Neuronal stem cell (in vitro differentiated cells): ENCODE data around the gene SLC34A2.

Experiments used
- DNase-seq: peaks from one replicate; pipeline ENCODE4 v3.0.0-alpha.2; 2013; ENCODE audit warnings: low spot score
- H2AFZ ChIP-seq: one replicate; pipeline ENCODE4 v1.6.1; 2013; ENCODE audit warnings: mild to moderate bottlenecking, low read length, inconsistent platforms
- H2AK5ac ChIP-seq: 2 replicates; pipeline ENCODE4 v1.6.1; 2013; ENCODE audit warnings: low read depth, mild to moderate bottlenecking, inconsistent platforms, low read length, moderate library complexity, mixed read lengths
- H2BK120ac ChIP-seq: 2 replicates; pipeline ENCODE4 v1.6.1; 2013; ENCODE audit warnings: low read depth, mild to moderate bottlenecking, inconsistent platforms, low read length, moderate library complexity, mixed read lengths
- H2BK12ac ChIP-seq: one replicate; pipeline ENCODE4 v1.6.1; 2013; ENCODE audit warnings: low read length, inconsistent platforms
- H2BK15ac ChIP-seq: 2 replicates; pipeline ENCODE4 v1.6.1; 2013; ENCODE audit warnings: mild to moderate bottlenecking, low read length, inconsistent platforms, mixed read lengths
- H2BK5ac ChIP-seq: one replicate; pipeline ENCODE4 v1.6.1; 2013; ENCODE audit warnings: inconsistent platforms, mild to moderate bottlenecking, low read length, moderate library complexity
- H3K14ac ChIP-seq: one replicate; pipeline ENCODE4 v1.6.1; 2013; ENCODE audit warnings: low read length, inconsistent platforms
- H3K18ac ChIP-seq: 2 replicates; pipeline ENCODE4 v1.6.1; 2013; ENCODE audit warnings: low read length, inconsistent platforms
- H3K23ac ChIP-seq: 2 replicates; pipeline ENCODE4 v1.6.1; 2013; ENCODE audit warnings: low read depth, mild to moderate bottlenecking, mixed read lengths, low read length, inconsistent platforms; ENCODE audit not compliant: poor library complexity
- H3K27ac ChIP-seq: replicated peaks from 3 replicates; pipeline ENCODE4 v1.5.1; 2013; ENCODE audit warnings: low read length, inconsistent platforms
- H3K27me3 ChIP-seq, 3 experiments: 2 replicates each; pipeline ENCODE4 v1.6.1; 2013; ENCODE audit warnings: low read length in 3 of 3, mild to moderate bottlenecking in 2 of 3, inconsistent platforms in 1 of 3, low read depth in 1 of 3, mixed read lengths in 1 of 3, moderate library complexity in 1 of 3; ENCODE audit not compliant: control insufficient read depth in 3 of 3, insufficient read depth in 3 of 3
- H3K36me3 ChIP-seq, 2 donors: replicated peaks in 1 of 2; 2 replicates each; pipeline ENCODE4 v1.6.1; 2013; ENCODE audit warnings: low read length in 2 of 2; ENCODE audit not compliant: control insufficient read depth in 2 of 2, insufficient read depth in 2 of 2
- H3K4ac ChIP-seq: 2 replicates; pipeline ENCODE4 v1.6.1; 2013; ENCODE audit warnings: inconsistent platforms, mild to moderate bottlenecking, low read length, moderate library complexity
- H3K4me1 ChIP-seq, 2 donors: 1 replicate in 1 of 2; 2 replicates in 1 of 2; pipeline ENCODE4 v1.6.1; 2013; ENCODE audit warnings: low read length in 2 of 2, low read depth in 1 of 2; ENCODE audit not compliant: control insufficient read depth in 2 of 2, insufficient read depth in 1 of 2
- H3K4me2 ChIP-seq: one replicate; pipeline ENCODE4 v1.6.1; 2013; ENCODE audit warnings: mild to moderate bottlenecking, low read length, inconsistent platforms; ENCODE audit not compliant: insufficient read depth, poor library complexity, severe bottlenecking
- H3K4me3 ChIP-seq, 2 donors: 2 replicates each; pipeline ENCODE4 v1.5.1; 2013; ENCODE audit warnings: low read length in 2 of 2, mild to moderate bottlenecking in 2 of 2, inconsistent platforms in 1 of 2, moderate library complexity in 1 of 2
- H3K79me1 ChIP-seq: one replicate; pipeline ENCODE4 v1.6.1; 2013; ENCODE audit warnings: low read depth, mild to moderate bottlenecking, inconsistent platforms, low read length, moderate library complexity
- H3K9ac ChIP-seq: one replicate; pipeline ENCODE4 v1.6.1; 2013; ENCODE audit warnings: mild to moderate bottlenecking, low read depth, low read length, inconsistent platforms; ENCODE audit not compliant: poor library complexity
- H3K9me3 ChIP-seq, 2 donors: replicated peaks in 1 of 2; 2 replicates each; pipeline versions ENCODE3 to v1.6.1; 2013; ENCODE audit warnings: low read length in 2 of 2, mild to moderate bottlenecking in 2 of 2, inconsistent platforms in 1 of 2, low read depth in 1 of 2, mixed read lengths in 1 of 2, moderate library complexity in 1 of 2; ENCODE audit not compliant: control insufficient read depth in 2 of 2, insufficient read depth in 1 of 2
- H4K8ac ChIP-seq: one replicate; pipeline ENCODE4 v1.6.1; 2013; ENCODE audit warnings: low read depth, mild to moderate bottlenecking, inconsistent platforms, low read length, moderate library complexity
- H4K91ac ChIP-seq: one replicate; pipeline ENCODE4 v1.6.1; 2013; ENCODE audit warnings: low read length, low read depth, mild to moderate bottlenecking, inconsistent platforms; ENCODE audit not compliant: poor library complexity
- WGBS, 2 donors: extraction: QIAGEN DNeasy Blood & Tissue Kit; methylation state at CpG; one replicate each; pipeline ENCODE4 v1.1.7; 2013; ENCODE audit warnings: missing lambda C conversion rate in 2 of 2, mixed read lengths in 1 of 2; ENCODE audit not compliant: insufficient read length in 2 of 2, insufficient replicate concordance in 1 of 2; ENCODE audit errors: extremely low coverage in 2 of 2; 5-methylcytosine and 5-hydroxymethylcytosine counted together

Gene SLC34A2

DNA sequence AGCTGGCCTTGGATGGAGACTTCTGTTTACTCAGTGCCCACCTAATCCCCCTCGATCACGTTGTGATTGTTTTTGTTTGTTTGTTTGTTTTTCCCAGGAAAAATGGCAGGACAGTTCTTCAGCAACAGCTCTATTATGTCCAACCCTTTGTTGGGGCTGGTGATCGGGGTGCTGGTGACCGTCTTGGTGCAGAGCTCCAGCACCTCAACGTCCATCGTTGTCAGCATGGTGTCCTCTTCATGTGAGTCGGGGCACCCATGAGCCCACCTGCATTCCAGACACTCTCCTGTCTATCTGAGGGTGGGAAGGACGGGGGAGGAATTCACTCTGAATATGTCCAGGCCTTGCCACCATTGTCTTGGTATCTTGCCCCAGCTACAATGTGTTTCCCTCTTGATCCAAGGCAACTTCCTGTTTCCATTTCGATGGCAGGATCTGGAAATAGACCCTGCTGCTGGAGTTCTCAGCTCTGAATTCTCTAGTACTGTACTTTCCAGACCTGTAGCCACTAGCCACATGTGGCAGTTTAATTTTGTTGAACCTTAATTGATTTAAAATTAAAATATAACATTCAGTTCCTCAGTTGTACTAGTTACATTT is 10.5 kb downstream of the SLC34A2 start:
- no peak overlapping the region for H3K4me3 ChIP-seq
- no peak overlapping the region for H3K18ac ChIP-seq
- no peak overlapping the region for H2BK12ac ChIP-seq
- no peak overlapping the region for H4K8ac ChIP-seq
- H2AK5ac ChIP-seq, result no peak overlapping the region
- no peak overlapping the region for H3K27ac ChIP-seq
- no peak for DNase-seq
- no peak overlapping the region for H2BK15ac ChIP-seq
- H3K9me3 ChIP-seq, result no peaks in the 10 kb centered on the region
- no peak overlapping the region for H2BK120ac ChIP-seq
- no peak overlapping the region for H4K91ac ChIP-seq
- H3K9ac ChIP-seq, result no peak overlapping the region
- no peak overlapping the region for H2BK5ac ChIP-seq
- no peak overlapping the region for H3K14ac ChIP-seq
- no peaks in the 10 kb centered on the region for H3K27me3 ChIP-seq
- H3K4ac ChIP-seq, result no peak overlapping the region
- H3K4me2 ChIP-seq, result no peak overlapping the region
- H3K23ac ChIP-seq, result no peak overlapping the region
- no CpG with 5 or more reads among the region's 9 CpGs for WGBS, 2 donors
- no peaks in the 10 kb centered on the region for H3K79me1 ChIP-seq
- peaks cover 0 to 21% of the 10 kb centered on the region in 2 donors for H3K4me1 ChIP-seq
- no peaks in the 10 kb centered on the region for H3K36me3 ChIP-seq
- H2AFZ ChIP-seq, result no peak overlapping the region

DNA sequence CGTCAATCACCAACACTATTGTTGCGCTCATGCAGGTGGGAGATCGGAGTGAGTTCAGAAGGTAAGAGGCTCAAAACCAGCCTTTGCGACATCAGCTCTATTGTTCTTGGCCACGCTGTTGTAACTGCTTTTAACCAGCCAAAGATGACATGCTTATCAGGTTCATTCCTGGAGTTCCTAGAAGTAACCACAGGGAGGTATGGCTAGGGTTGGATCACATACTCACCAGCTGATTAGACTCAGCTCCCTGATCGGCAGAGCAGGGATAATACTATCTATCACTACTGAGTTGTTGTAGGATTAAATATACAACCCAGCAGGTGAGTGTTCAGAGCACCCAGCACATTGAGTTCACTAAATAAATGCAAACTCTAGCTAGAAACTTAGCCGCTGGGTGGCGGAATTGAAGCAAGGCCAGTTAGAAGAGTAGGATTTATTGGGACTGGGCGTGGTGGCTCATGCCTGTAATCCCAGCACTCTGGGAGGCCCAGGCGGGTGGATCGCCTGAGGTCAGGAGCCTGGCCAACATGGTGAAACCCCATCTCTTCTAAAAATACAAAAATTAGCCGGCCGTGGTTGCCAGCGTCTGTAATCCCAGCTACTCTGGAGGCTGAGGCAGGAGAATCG is 12.4 kb downstream of the SLC34A2 start:
- H3K79me1 ChIP-seq, result no peaks in the 10 kb centered on the region
- no peak for DNase-seq
- H4K91ac ChIP-seq, result no peak overlapping the region
- no peak overlapping the region for H2BK12ac ChIP-seq
- H3K9ac ChIP-seq, result no peak overlapping the region
- no peaks in the 10 kb centered on the region for H3K27me3 ChIP-seq
- H2AFZ ChIP-seq, result no peak overlapping the region
- no peak overlapping the region for H2BK15ac ChIP-seq
- H3K9me3 ChIP-seq, result no peaks in the 10 kb centered on the region
- H2BK120ac ChIP-seq, result no peak overlapping the region
- no peak overlapping the region for H3K4ac ChIP-seq
- WGBS, 2 donors, result no CpG with 5 or more reads among the region's 15 CpGs
- no peak overlapping the region for H3K14ac ChIP-seq
- peaks cover 0 to 14% of the 10 kb centered on the region in 2 donors for H3K4me1 ChIP-seq
- no peak overlapping the region for H2BK5ac ChIP-seq
- H3K27ac ChIP-seq, result no peak overlapping the region
- no peak overlapping the region for H3K23ac ChIP-seq
- no peak overlapping the region for H2AK5ac ChIP-seq
- no peak overlapping the region for H4K8ac ChIP-seq
- H3K4me3 ChIP-seq, result no peak overlapping the region
- H3K18ac ChIP-seq, result no peak overlapping the region
- no peaks in the 10 kb centered on the region for H3K36me3 ChIP-seq
- H3K4me2 ChIP-seq, result no peak overlapping the region

DNA sequence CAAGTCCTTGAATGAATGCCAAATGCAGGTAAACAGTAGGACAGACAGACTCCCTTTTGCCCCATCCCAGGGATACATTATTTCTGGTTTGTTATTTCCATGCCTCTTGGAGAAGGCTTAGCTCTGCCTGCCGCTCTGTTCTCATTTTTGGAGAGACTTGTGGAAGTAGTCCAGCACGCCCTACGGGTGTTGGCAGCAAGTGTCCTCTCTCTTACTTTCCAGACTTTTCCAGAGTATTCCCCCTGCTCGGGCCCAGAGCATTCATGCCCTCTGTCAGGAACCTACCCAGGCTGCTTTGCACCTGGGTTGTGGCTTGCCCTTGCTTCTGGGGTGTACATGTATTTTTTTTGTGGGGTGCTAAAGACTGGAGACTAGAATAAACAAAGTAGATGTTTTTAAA is 15.3 kb downstream of the SLC34A2 start:
- DNase-seq, result no peak
- H4K91ac ChIP-seq, result no peak overlapping the region
- no peak overlapping the region for H3K4ac ChIP-seq
- no CpG with 5 or more reads among the region's 4 CpGs for WGBS, 2 donors
- no peak overlapping the region for H2AFZ ChIP-seq
- H3K36me3 ChIP-seq, result no peaks in the 10 kb centered on the region
- H3K79me1 ChIP-seq, result no peaks in the 10 kb centered on the region
- H2BK120ac ChIP-seq, result no peak overlapping the region
- no peak overlapping the region for H3K14ac ChIP-seq
- H3K4me3 ChIP-seq, result no peak overlapping the region
- no peak overlapping the region for H2BK12ac ChIP-seq
- H3K9me3 ChIP-seq, result no peaks in the 10 kb centered on the region
- H3K23ac ChIP-seq, result no peak overlapping the region
- H3K27ac ChIP-seq, result no peak overlapping the region
- no peak overlapping the region for H2AK5ac ChIP-seq
- peaks cover 0 to 3% of the 10 kb centered on the region in 2 donors for H3K4me1 ChIP-seq
- H2BK15ac ChIP-seq, result no peak overlapping the region
- H4K8ac ChIP-seq, result no peak overlapping the region
- no peak overlapping the region for H3K18ac ChIP-seq
- no peak overlapping the region for H3K4me2 ChIP-seq
- no peak overlapping the region for H3K9ac ChIP-seq
- H2BK5ac ChIP-seq, result no peak overlapping the region
- H3K27me3 ChIP-seq, result no peaks in the 10 kb centered on the region

DNA sequence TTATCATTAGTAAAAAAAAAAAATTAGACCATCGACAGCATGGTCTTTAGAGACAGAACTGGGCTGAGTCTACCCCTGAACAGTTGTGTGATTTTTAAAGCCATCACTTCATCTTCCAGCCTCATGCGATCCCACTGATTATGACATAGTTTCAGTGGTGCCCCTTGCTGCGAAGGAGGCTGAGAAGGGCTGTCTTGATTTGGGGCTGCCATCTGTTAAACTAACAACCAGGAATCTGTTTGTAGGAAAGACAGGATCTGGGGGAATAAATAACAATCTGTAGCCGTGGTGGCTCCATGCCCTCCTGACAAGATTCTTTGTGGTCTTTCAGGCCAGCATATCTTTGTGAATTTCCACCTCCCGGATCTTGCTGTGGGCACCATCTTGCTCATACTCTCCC is 17.1 kb downstream of the SLC34A2 start:
- Histone ChIP-seq H2AK5ac (no peak overlapping the region), H3K27me3 (no peaks in the 10 kb centered on the region), H2BK5ac (no peak overlapping the region), H3K4me1 (peaks cover 0 to 2% of the 10 kb centered on the region in 2 donors), H2AFZ (no peak overlapping the region), H3K4ac (no peak overlapping the region), H4K91ac (no peak overlapping the region), H3K79me1 (no peaks in the 10 kb centered on the region), H3K4me3 (no peak overlapping the region), H3K27ac (no peak overlapping the region), H3K18ac (no peak overlapping the region), H3K14ac (no peak overlapping the region), H3K4me2 (no peak overlapping the region), H3K36me3 (no peaks in the 10 kb centered on the region), H3K23ac (no peak overlapping the region), H3K9ac (no peak overlapping the region), H2BK15ac (no peak overlapping the region), H2BK12ac (no peak overlapping the region), H2BK120ac (no peak overlapping the region), H3K9me3 (no peaks in the 10 kb centered on the region), H4K8ac (no peak overlapping the region)
- WGBS, 2 donors, result no CpG with 5 or more reads among the region's 5 CpGs
- DNase-seq, result no peak
